Measurements from ENCODE around the gene GPR15. TPM values are rescaled to one million over a fixed set of nuclear protein-coding genes. Genes with fewer than 3 reads are reported as not detected.

GPR15 gene
- total and polyA plus RNA-seq, 2 experiments from 2014 or later = not detected

- DNase-seq (ENCODE audit: low spot score) (no peak), ATAC-seq (no peak)
- Mint-ChIP-seq H3K4me3 (no peak overlapping the region), H3K27ac (no peak overlapping the region), H3K9me3 (no peaks in the 10 kb centered on the region), H3K4me1 (peaks cover 3% of the 10 kb centered on the region; the same call in 2 of the 3 replicates), H3K27me3 (ENCODE audit: insufficient read depth, low read depth, poor library complexity) (peaks cover 2% of the 10 kb centered on the region), H3K36me3 (ENCODE audit: low read depth) (no peaks in the 10 kb centered on the region)
- no peak overlapping the region for H3K4me2 ChIP-seq
- H4K20me1 ChIP-seq (replicated peaks; ENCODE audit: insufficient read depth) = no peaks in the 10 kb centered on the region
- H3K27me3 ChIP-seq (ENCODE audit: insufficient read depth) = no peaks in the 10 kb centered on the region
- no peaks in the 10 kb centered on the region for H3K9me2 ChIP-seq (ENCODE audit: insufficient read depth)
- H3K36me3 ChIP-seq (ENCODE audit: insufficient read depth) = no peaks in the 10 kb centered on the region
- H3F3A ChIP-seq (replicated peaks; ENCODE audit: low read depth) = no peaks in the 10 kb centered on the region
- TF ChIP-seq REST (IDR thresholded peaks at IDR 0.05; ENCODE audit: unreplicated experiment) (no peak), EZH2 (IDR thresholded peaks at IDR 0.05; ENCODE audit: low read depth, unreplicated experiment) (no peak), CREB1 (CRISPR knock-in tag; IDR thresholded peaks at IDR 0.05; ENCODE audit: low read depth) (no peak), NANOG (IDR thresholded peaks at IDR 0.05; ENCODE audit: borderline replicate concordance) (no peak), STAT1 (IDR thresholded peaks at IDR 0.05; ENCODE audit: unreplicated experiment) (no peak), JUNB (IDR thresholded peaks at IDR 0.05; ENCODE audit: unreplicated experiment) (no peak), ZNF331 (CRISPR knock-in tag; IDR thresholded peaks at IDR 0.05; ENCODE audit: low read depth) (no peak), EZH2phosphoT487 (IDR thresholded peaks at IDR 0.05; ENCODE audit: unreplicated experiment) (no peak), ETS1 (IDR thresholded peaks at IDR 0.05) (no peak), POLR2AphosphoS5 (IDR thresholded peaks at IDR 0.05; ENCODE audit: low read depth) (no peak)
- TF ChIP-seq, protein P1, sequence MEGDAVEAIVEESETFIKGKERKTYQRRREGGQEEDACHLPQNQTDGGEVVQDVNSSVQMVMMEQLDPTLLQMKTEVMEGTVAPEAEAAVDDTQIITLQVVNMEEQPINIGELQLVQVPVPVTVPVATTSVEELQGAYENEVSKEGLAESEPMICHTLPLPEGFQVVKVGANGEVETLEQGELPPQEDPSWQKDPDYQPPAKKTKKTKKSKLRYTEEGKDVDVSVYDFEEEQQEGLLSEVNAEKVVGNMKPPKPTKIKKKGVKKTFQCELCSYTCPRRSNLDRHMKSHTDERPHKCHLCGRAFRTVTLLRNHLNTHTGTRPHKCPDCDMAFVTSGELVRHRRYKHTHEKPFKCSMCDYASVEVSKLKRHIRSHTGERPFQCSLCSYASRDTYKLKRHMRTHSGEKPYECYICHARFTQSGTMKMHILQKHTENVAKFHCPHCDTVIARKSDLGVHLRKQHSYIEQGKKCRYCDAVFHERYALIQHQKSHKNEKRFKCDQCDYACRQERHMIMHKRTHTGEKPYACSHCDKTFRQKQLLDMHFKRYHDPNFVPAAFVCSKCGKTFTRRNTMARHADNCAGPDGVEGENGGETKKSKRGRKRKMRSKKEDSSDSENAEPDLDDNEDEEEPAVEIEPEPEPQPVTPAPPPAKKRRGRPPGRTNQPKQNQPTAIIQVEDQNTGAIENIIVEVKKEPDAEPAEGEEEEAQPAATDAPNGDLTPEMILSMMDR (conservative IDR thresholded peaks at IDR 0.05; ENCODE audit: low read depth in 2 of 2) = no peak
- H3K27ac ChIP-seq (ENCODE audit: low read depth) = no peak overlapping the region
- no peak overlapping the region for H2AFZ ChIP-seq
- no peaks in the 10 kb centered on the region for H3K4me1 ChIP-seq (ENCODE audit: insufficient read depth)
- no peaks in the 10 kb centered on the region for H3K79me2 ChIP-seq (replicated peaks; ENCODE audit: insufficient read depth)
- H3K4me3 ChIP-seq = no peak overlapping the region
Measured at GRCh38 chr3:98530676-98531075, 1.1 kb upstream of the GPR15 start.
